WTC11 (cell line): ENCODE measurements around the gene TUBB1. TPM values are rescaled to one million over a fixed set of nuclear protein-coding genes. Genes with fewer than 3 reads are reported as not detected.

ENCODE experiments used
- ATAC-seq: fragments of 200-7000 bp; cut with Tn5 transposase; 2 replicates; pipeline ENCODE4 v1.10.0; 2021; ENCODE audit warnings: mild to moderate bottlenecking, moderate library complexity
- CTCF ChIA-PET: fragments of 300-600 bp; sonication (Branson Sonifier 250); formaldehyde crosslinking; loops from one replicate; lab custom pipeline; 2021; ENCODE audit warnings: antibody characterized with exemption; lab: Charles Lee
- POLR2A ChIA-PET: fragments of 350-600 bp; sonication (Branson Sonifier 250); formaldehyde crosslinking; loops from one replicate; lab custom pipeline; 2021; ENCODE audit warnings: antibody characterized with exemption; lab: Charles Lee
- DNase-seq: peaks from one replicate; pipeline ENCODE4 v3.0.0; 2021; ENCODE audit warnings: low spot score
- H3K27ac Mint-ChIP-seq: 2 replicates; pipeline ENCODE4 v1.8.0; 2021; ENCODE audit warnings: mixed read lengths
- H3K27me3 Mint-ChIP-seq: 2 replicates; pipeline ENCODE4 v1.8.0; 2021; ENCODE audit warnings: low read depth, mild to moderate bottlenecking, moderate library complexity, mixed read lengths
- H3K36me3 Mint-ChIP-seq: 2 replicates; pipeline ENCODE4 v1.8.0; 2021; ENCODE audit warnings: mixed read lengths
- H3K4me1 Mint-ChIP-seq: 2 replicates; pipeline ENCODE4 v1.8.0; 2022; ENCODE audit warnings: mixed read lengths
- H3K4me3 Mint-ChIP-seq: 2 replicates; pipeline ENCODE4 v1.8.0; 2021; ENCODE audit warnings: mild to moderate bottlenecking, moderate library complexity, mixed read lengths
- H3K9me3 Mint-ChIP-seq: 2 replicates; pipeline ENCODE4 v1.8.0; 2021; ENCODE audit warnings: mixed read lengths
- ATF1 ChIP-seq: sonication (generic); formaldehyde crosslinking; IDR thresholded peaks from 2 replicates; pipeline ENCODE4 v1.8.1; 2023; ENCODE audit warnings: mild to moderate bottlenecking, moderate library complexity, missing genetic modification reagents
- ELF4 ChIP-seq: sonication (generic); formaldehyde crosslinking; IDR thresholded peaks from 2 replicates; pipeline ENCODE4 v1.8.1; 2022; ENCODE audit warnings: low read depth, mild to moderate bottlenecking, moderate library complexity, missing genetic modification reagents
- ESRRA ChIP-seq: sonication (generic); formaldehyde crosslinking; IDR thresholded peaks from 2 replicates; pipeline ENCODE4 v1.8.1; 2022; ENCODE audit warnings: mild to moderate bottlenecking, missing genetic modification reagents, borderline replicate concordance
- FOXP1 ChIP-seq: sonication (generic); formaldehyde crosslinking; IDR thresholded peaks from 2 replicates; pipeline ENCODE4 v1.8.0; 2022; ENCODE audit warnings: missing genetic modification reagents, mild to moderate bottlenecking, moderate library complexity, borderline replicate concordance
- FOXP4 ChIP-seq: sonication (generic); formaldehyde crosslinking; IDR thresholded peaks from 2 replicates; pipeline ENCODE4 v1.8.0; 2022; ENCODE audit warnings: mild to moderate bottlenecking, missing genetic modification reagents
- GTF2I ChIP-seq: fragments of 250-450 bp; sonication (Bioruptor Pico); conservative IDR thresholded peaks from 2 replicates; pipeline ENCODE4 v1.4.0; 2021; ENCODE audit warnings: mild to moderate bottlenecking
- HMGXB4 ChIP-seq: sonication (generic); formaldehyde crosslinking; IDR thresholded peaks from 2 replicates; pipeline ENCODE4 v1.8.1; 2023; ENCODE audit warnings: mild to moderate bottlenecking, moderate library complexity, missing genetic modification reagents
- JAZF1 ChIP-seq: fragments of 250-450 bp; sonication (Bioruptor Pico); IDR thresholded peaks from 2 replicates; pipeline ENCODE4 v1.9.0; 2021; ENCODE audit warnings: moderate library complexity, mild to moderate bottlenecking, inconsistent platforms
- MXD4 ChIP-seq: fragments of 250-450 bp; sonication (Bioruptor Pico); IDR thresholded peaks from 2 replicates; pipeline ENCODE4 v1.8.0; 2021; ENCODE audit warnings: mild to moderate bottlenecking, moderate library complexity, borderline replicate concordance
- NFATC4 ChIP-seq: fragments of 250-450 bp; sonication (Bioruptor Pico); IDR thresholded peaks from 2 replicates; pipeline ENCODE4 v1.9.0; 2021; ENCODE audit warnings: mild to moderate bottlenecking
- RELA ChIP-seq: sonication (generic); formaldehyde crosslinking; IDR thresholded peaks from 2 replicates; pipeline ENCODE4 v1.8.1; 2022; ENCODE audit warnings: missing genetic modification reagents, mild to moderate bottlenecking, borderline replicate concordance
- SMAD3 ChIP-seq: sonication (generic); formaldehyde crosslinking; IDR thresholded peaks from 2 replicates; pipeline ENCODE4 v1.8.0; 2022; ENCODE audit warnings: missing genetic modification reagents, mild to moderate bottlenecking, borderline replicate concordance
- SP1 ChIP-seq: sonication (generic); formaldehyde crosslinking; conservative IDR thresholded peaks from 2 replicates; pipeline ENCODE4 v1.8.1; 2022; ENCODE audit warnings: missing genetic modification reagents
- TP53 ChIP-seq: sonication (generic); formaldehyde crosslinking; IDR thresholded peaks from 2 replicates; pipeline ENCODE4 v1.8.1; 2023; ENCODE audit warnings: mild to moderate bottlenecking, missing genetic modification reagents
- ZNF416 ChIP-seq: fragments of 250-450 bp; sonication (Bioruptor Pico); IDR thresholded peaks from 2 replicates; pipeline ENCODE4 v1.9.0; 2021; ENCODE audit warnings: mild to moderate bottlenecking, inconsistent platforms
- ZNF423 ChIP-seq: fragments of 250-450 bp; sonication (Bioruptor Pico); IDR thresholded peaks from 2 replicates; pipeline ENCODE4 v2.1.2; 2022; ENCODE audit warnings: mild to moderate bottlenecking, moderate library complexity
- total RNA-seq: library from RNA; stranded (reverse); gene quantifications from 3 replicates; pipeline ENCODE4 v1.2.3, GENCODE V29; 2021
- TF ChIP-seq, protein P1 (sequence below): sonication (generic); formaldehyde crosslinking; IDR thresholded peaks from 2 replicates; pipeline ENCODE4 v1.8.0; 2022; ENCODE audit warnings: mild to moderate bottlenecking, missing genetic modification reagents
- TF ChIP-seq, protein P2 (sequence below): sonication (generic); formaldehyde crosslinking; IDR thresholded peaks from 2 replicates; pipeline ENCODE4 v1.8.0; 2022; ENCODE audit warnings: mild to moderate bottlenecking, missing genetic modification reagents
- TF ChIP-seq, protein P3 (sequence below): fragments of 200-600 bp; IDR thresholded peaks from 2 replicates; pipeline ENCODE4 v1.8.0; 2022; ENCODE audit warnings: antibody characterized with exemption

TUBB1 gene
- total RNA-seq, 1 experiment from 2014 or later, result not detected

GRCh38 chr20:58980711-58981627, 38.3 kb upstream of the TUBB1 start, which contains the start of gene NELFCD:
TSS of gene NELFCD (plus strand) at chr20:58981256. CDS start at chr20:58981310, 54 bp downstream.
- Mint-ChIP-seq H3K4me1 (peaks cover 35% of the 10 kb centered on the region), H3K27ac (no peak within 1 kb of the TSS), H3K9me3 (0 out of 2 replicates have a peak, but pooled peaks cover 4% of the 10 kb centered on the region), H3K4me3 (peak within 1 kb of the TSS; percentile 80), H3K36me3 (peaks cover 8% of the 10 kb centered on the region), H3K27me3 (peaks cover 3% of the 10 kb centered on the region; the same call in 1 of the 2 replicates)
- ChIA-PET POLR2A (interaction anchor here (1.1 kb wide), 1 partner anchor 91 kb away, joined by 3 read pairs; no protein-coding TSS in a partner anchor), CTCF (interaction anchor here (1.3 kb wide), 1 partner anchor 111 kb away, joined by 7 read pairs; no protein-coding TSS in a partner anchor)
- ATAC-seq (peak; percentile 95), DNase-seq (peak; percentile 91)
- TF ChIP-seq ESRRA (CRISPR knock-in tag), result no peak
- peak; percentile 62 for TF ChIP-seq SP1 (CRISPR knock-in tag)
- TF ChIP-seq NFATC4 (CRISPR knock-in tag), result peak; percentile 20; the same call in 1 of the 2 replicates
- TF ChIP-seq TP53 (CRISPR knock-in tag), result no peak
- peak; percentile 29; the same call in 1 of the 2 replicates for TF ChIP-seq FOXP4 (CRISPR knock-in tag)
- TF ChIP-seq ZNF416 (CRISPR knock-in tag), result peak; percentile 50; the same call in 1 of the 2 replicates
- TF ChIP-seq GTF2I (CRISPR knock-in tag), result peak; percentile 94
- no peak for TF ChIP-seq SMAD3 (CRISPR knock-in tag)

GRCh38 chr20:58981628-58982364, 37.4 kb upstream of the TUBB1 start:
- Mint-ChIP-seq H3K27me3 (peaks cover under 1% of the 10 kb centered on the region; the same call in 1 of the 2 replicates), H3K9me3 (no peaks in the 10 kb centered on the region), H3K4me1 (peaks cover 35% of the 10 kb centered on the region), H3K36me3 (peaks cover 12% of the 10 kb centered on the region), H3K4me3 (peak overlapping the region; percentile 80), H3K27ac (no peak overlapping the region; the same call in 1 of the 2 replicates)
- DNase-seq, result no peak
- no peak for TF ChIP-seq RELA (CRISPR knock-in tag)
- TF ChIP-seq, protein P1, sequence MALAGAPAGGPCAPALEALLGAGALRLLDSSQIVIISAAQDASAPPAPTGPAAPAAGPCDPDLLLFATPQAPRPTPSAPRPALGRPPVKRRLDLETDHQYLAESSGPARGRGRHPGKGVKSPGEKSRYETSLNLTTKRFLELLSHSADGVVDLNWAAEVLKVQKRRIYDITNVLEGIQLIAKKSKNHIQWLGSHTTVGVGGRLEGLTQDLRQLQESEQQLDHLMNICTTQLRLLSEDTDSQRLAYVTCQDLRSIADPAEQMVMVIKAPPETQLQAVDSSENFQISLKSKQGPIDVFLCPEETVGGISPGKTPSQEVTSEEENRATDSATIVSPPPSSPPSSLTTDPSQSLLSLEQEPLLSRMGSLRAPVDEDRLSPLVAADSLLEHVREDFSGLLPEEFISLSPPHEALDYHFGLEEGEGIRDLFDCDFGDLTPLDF (CRISPR knock-in tag), result no peak
- TF ChIP-seq ATF1 (CRISPR knock-in tag), result no peak
- no peak for TF ChIP-seq FOXP1 (CRISPR knock-in tag)
- ChIA-PET POLR2A (interaction anchor here (0.7 kb wide), 1 partner anchor 250 kb away, joined by 5 read pairs; no protein-coding TSS in a partner anchor), CTCF (interaction anchor here (1.3 kb wide), 1 partner anchor 112 kb away, joined by 7 read pairs; no protein-coding TSS in a partner anchor)
- ATAC-seq, result peak; percentile 12

- peaks cover 35% of the 10 kb centered on the region for H3K4me1 Mint-ChIP-seq
- CTCF ChIA-PET, result interaction anchor here (0.7 to 1.3 kb wide), 2 partner anchors 112 to 240 kb away, joined by 4 to 7 read pairs; no protein-coding TSS in a partner anchor
- H3K27ac Mint-ChIP-seq, result peak overlapping the region; percentile 77; the same call in 1 of the 2 replicates
- H3K27me3 Mint-ChIP-seq, result no peaks in the 10 kb centered on the region; the same call in 1 of the 2 replicates
- ATAC-seq (no peak), DNase-seq (no peak)
- no peaks in the 10 kb centered on the region for H3K9me3 Mint-ChIP-seq
- peak overlapping the region; percentile 80 for H3K4me3 Mint-ChIP-seq
- peaks cover 19% of the 10 kb centered on the region for H3K36me3 Mint-ChIP-seq
- POLR2A ChIA-PET, result interaction anchor here (0.7 to 1.6 kb wide), 3 partner anchors 11 to 544 kb away, joined by 4 to 6 read pairs (median 5); no protein-coding TSS in a partner anchor
- TF ChIP-seq ATF1 (CRISPR knock-in tag), result no peak
- no peak for TF ChIP-seq ZNF423
- TF ChIP-seq, protein P2, sequence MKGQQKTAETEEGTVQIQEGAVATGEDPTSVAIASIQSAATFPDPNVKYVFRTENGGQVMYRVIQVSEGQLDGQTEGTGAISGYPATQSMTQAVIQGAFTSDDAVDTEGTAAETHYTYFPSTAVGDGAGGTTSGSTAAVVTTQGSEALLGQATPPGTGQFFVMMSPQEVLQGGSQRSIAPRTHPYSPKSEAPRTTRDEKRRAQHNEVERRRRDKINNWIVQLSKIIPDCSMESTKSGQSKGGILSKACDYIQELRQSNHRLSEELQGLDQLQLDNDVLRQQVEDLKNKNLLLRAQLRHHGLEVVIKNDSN (CRISPR knock-in tag), result no peak
- no peak for TF ChIP-seq HMGXB4
- no peak for TF ChIP-seq JAZF1 (CRISPR knock-in tag)
- no peak for TF ChIP-seq ELF4
- no peak for TF ChIP-seq MXD4
- TF ChIP-seq, protein P3, sequence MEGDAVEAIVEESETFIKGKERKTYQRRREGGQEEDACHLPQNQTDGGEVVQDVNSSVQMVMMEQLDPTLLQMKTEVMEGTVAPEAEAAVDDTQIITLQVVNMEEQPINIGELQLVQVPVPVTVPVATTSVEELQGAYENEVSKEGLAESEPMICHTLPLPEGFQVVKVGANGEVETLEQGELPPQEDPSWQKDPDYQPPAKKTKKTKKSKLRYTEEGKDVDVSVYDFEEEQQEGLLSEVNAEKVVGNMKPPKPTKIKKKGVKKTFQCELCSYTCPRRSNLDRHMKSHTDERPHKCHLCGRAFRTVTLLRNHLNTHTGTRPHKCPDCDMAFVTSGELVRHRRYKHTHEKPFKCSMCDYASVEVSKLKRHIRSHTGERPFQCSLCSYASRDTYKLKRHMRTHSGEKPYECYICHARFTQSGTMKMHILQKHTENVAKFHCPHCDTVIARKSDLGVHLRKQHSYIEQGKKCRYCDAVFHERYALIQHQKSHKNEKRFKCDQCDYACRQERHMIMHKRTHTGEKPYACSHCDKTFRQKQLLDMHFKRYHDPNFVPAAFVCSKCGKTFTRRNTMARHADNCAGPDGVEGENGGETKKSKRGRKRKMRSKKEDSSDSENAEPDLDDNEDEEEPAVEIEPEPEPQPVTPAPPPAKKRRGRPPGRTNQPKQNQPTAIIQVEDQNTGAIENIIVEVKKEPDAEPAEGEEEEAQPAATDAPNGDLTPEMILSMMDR, result no peak
Measured at GRCh38 chr20:58982406-58983114, 36.7 kb upstream of the TUBB1 start.
